Measurements from ENCODE around the gene IL6ST. TPM values are rescaled to one million over a fixed set of nuclear protein-coding genes. Genes with fewer than 3 reads are reported as not detected.

The IL6ST gene
- total RNA-seq, 1 donor: 557 TPM

DNA sequence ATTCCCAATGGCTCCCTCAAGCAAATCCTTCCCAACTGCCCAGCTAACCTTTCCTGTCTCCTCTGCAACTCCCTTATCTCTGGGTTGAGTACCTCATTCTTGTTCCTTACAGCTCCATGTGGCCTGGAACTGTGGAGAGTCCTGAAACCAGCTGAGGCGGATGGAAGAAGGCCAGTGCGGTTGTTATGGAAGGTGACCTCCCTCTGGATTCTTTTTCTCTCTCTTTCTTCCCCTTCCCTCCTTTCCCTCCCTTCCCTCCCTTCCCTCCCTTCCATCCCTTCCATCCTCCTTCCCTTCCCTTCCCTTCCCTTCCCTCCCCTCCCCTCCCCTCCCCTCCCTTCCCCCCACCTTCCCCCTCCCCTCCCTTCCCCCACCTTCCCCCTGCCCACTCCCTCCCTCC lies 98.5 kb downstream of the IL6ST start:
- no peak for DNase-seq (ENCODE audit: low read depth)
- no peak overlapping the region for H3K4me3 ChIP-seq (ENCODE audit: low read depth, low read length)
- TF ChIP-seq, protein P1, sequence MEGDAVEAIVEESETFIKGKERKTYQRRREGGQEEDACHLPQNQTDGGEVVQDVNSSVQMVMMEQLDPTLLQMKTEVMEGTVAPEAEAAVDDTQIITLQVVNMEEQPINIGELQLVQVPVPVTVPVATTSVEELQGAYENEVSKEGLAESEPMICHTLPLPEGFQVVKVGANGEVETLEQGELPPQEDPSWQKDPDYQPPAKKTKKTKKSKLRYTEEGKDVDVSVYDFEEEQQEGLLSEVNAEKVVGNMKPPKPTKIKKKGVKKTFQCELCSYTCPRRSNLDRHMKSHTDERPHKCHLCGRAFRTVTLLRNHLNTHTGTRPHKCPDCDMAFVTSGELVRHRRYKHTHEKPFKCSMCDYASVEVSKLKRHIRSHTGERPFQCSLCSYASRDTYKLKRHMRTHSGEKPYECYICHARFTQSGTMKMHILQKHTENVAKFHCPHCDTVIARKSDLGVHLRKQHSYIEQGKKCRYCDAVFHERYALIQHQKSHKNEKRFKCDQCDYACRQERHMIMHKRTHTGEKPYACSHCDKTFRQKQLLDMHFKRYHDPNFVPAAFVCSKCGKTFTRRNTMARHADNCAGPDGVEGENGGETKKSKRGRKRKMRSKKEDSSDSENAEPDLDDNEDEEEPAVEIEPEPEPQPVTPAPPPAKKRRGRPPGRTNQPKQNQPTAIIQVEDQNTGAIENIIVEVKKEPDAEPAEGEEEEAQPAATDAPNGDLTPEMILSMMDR (IDR thresholded peaks at IDR 0.05; ENCODE audit: insufficient read depth, low read depth, low read length): no peak

DNA sequence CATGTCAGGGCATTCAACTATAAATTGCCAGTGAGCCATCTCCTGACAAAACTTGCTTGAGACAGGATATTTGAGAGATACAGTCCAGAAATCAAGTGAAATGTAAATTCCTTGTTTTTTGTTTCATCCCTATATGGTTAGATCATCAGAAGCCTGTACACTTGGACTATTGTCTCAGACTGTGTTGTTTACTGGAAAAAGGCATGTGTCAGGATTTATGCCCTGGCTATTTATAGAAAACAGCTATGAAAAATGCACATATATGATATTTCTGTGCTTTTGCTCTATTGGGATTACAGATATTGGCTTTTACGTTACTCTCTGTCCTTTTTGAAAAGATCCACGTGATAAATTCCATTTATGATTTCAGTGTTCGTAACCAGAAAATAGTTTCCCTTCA lies 99.4 kb downstream of the IL6ST start:
- TF ChIP-seq, protein P1 (IDR thresholded peaks at IDR 0.05; ENCODE audit: insufficient read depth, low read depth, low read length): no peak
- DNase-seq (ENCODE audit: low read depth): no peak
- no peak overlapping the region for H3K4me3 ChIP-seq (ENCODE audit: low read depth, low read length)

DNA sequence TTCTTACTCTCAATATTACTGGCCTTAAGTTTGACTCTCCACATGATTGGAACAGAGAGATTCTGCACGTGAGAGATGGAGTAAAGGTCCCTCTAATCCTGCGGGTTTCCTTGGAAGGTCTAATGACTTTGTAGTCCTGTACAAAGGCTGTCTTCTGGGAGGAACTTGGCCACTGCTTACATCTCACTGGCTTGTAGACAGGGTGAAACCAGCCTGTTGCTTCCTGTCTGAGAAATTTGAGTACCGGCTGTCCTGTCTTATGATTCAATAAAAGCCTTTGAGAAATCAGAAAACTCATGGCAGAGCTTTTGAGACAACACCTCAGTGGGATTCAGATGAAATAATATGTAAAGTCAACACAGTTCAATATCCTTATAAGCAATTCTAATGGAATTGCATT lies 100.6 kb downstream of the IL6ST start:
- no peak overlapping the region for H3K4me3 ChIP-seq (ENCODE audit: low read depth, low read length)
- TF ChIP-seq, protein P1 (IDR thresholded peaks at IDR 0.05; ENCODE audit: insufficient read depth, low read depth, low read length): no peak
- DNase-seq (ENCODE audit: low read depth): no peak

DNA sequence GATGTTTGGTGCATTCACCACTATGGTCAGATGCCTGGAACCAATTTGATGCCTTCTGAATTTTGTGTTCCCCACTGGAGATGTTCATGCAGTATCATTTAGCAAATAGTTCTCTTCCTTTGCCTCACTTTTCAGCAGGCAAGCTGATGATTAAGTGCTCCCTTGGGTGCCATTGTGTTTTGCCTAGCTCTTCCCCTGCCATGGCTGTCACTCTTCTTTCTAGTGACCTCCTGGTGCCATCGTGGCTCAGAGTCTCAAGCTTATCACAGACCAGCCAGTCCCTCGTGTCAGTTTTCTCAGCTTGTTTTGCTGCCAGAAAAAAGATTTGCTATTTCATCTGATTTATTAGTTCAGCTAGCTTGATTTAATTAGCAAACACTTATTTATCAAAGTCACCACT lies 102.3 kb downstream of the IL6ST start:
- TF ChIP-seq, protein P1 (IDR thresholded peaks at IDR 0.05; ENCODE audit: insufficient read depth, low read depth, low read length): no peak
- no peak for DNase-seq (ENCODE audit: low read depth)

DNA sequence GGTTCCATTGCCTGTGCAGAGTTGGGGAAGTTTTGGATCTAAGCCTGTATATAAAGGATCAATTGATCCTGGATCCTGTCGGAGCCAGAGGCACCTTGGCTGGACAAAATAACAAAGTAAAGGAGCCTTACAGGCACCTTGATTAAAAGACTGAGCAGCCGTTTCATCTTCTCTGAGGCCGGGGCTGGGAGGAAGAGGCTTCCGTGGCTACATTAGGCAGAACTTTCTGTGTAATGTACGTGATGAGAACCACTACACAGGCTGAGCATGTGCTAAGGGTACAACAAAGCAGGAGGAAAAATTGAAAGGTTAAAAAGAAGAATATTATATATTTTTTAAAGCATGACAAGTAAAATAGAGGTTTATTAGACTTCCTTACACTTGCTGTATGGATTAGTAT lies 106.6 kb downstream of the IL6ST start:
- DNase-seq (ENCODE audit: low read depth): no peak
- no peak overlapping the region for H3K4me3 ChIP-seq (ENCODE audit: low read depth, low read length)
- TF ChIP-seq, protein P1 (IDR thresholded peaks at IDR 0.05; ENCODE audit: insufficient read depth, low read depth, low read length): no peak

More for the DNA sequence above, 102.3 kb downstream of the IL6ST start:
- no peak overlapping the region for H3K4me3 ChIP-seq (ENCODE audit: low read depth, low read length)

DNA sequence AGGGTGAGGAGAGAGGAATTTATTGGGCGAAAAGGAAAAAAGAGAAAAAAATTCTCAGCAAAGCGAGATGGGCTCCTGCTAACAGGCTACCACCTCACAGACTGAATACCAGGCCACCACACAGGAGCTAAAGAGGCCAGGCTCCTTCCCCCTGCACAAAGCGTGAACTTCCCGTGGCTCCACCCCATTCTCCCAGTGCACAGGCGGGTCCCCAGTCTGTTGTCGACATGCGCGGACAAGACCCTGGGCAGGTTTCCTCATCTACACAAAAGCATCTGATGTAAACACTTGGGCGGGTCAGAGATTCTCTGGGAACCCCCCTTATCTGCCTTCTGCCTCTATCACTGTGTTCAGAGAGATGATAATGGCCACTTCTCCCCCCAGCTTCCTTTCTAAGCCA lies 109.4 kb downstream of the IL6ST start:
- DNase-seq (ENCODE audit: low read depth): no peak
- H3K4me3 ChIP-seq (ENCODE audit: low read depth, low read length): no peak overlapping the region
- TF ChIP-seq, protein P1 (IDR thresholded peaks at IDR 0.05; ENCODE audit: insufficient read depth, low read depth, low read length): no peak

Small RNA genes within 50 kb of the gene (small RNA-seq; reads per million reads assigned to genes)
- gene AC016596.1 (not detected), gene RF01210 (not detected)

Other genes with a start within 250 kb of the IL6ST start
- 0.43 and 0.64 TPM in 2 replicates for gene IL31RA, start 143.6 kb downstream of the IL6ST start, total RNA-seq
- under 0.01 and 0.32 TPM in 2 replicates for gene ANKRD55, start 238.4 kb upstream of the IL6ST start, total RNA-seq